GM19455 (cell line): Measurements from ENCODE around the gene GBP6.
"Not testable (repeated sequence)": the region's sequence is repeated elsewhere in the genome, so short reads cannot be mapped to it uniquely, and the experiment has no call there.

Experiments used
- ATAC-seq: cut with Tn5 transposase; IDR thresholded peaks from one replicate; pipeline ENCODE4 v1.9.1; 2021; ENCODE audit not compliant: unreplicated experiment

GBP6 gene

GRCh38 chr1:89363638-89364536 is at the start of gene GBP6:
GBP6 (plus strand) TSS chr1:89364059; CDS start chr1:89368552, 4,493 bp downstream.
- no peak for ATAC-seq

DNA sequence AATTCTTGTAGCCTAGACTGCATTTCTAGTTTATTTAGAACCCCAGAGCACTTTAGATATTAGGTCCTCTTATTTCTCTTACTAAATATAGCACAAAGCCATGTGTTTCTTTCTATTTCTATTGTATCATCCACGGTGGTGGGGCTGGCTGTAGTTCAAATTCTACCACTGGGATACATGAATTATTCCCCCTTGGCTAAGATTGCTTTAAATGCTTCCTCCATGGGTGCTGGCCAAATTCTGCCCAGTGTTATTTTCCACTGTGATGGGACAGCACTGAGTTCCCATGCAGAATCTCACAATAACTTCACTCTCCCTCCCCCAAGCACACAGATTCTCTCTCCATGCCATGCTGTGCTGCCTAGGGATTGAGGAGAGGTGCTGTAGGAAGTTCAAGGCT is 41.5 kb upstream of the GBP6 start:
- ATAC-seq: no peak

- no peak for ATAC-seq
Observed at GRCh38 chr1:89331890-89332289, 32.0 kb upstream of the GBP6 start.

- no peak for ATAC-seq
Observed at GRCh38 chr1:89332461-89332860, 31.4 kb upstream of the GBP6 start.

DNA sequence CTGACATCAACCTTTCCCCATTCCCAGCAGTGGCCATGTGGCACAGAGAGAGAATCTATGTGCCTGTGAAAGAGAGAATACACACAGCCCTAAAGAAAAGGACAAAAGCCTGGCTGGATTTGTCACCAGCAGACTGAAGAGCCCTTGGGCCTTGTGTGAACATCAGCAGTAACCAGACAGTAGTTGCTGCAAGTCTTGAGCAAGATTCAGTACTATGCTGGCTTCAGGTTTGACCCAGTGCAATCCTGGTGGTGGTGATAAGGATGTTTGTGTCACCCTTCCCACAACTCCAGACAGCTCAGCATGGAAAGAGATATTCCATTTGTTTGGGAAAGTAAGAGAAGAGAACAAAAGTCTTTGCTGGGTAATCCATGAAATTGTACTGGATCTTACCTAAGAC is 28.4 kb upstream of the GBP6 start:
- ATAC-seq: no peak

- ATAC-seq: no peak
Observed at GRCh38 chr1:89337903-89338302, 26.0 kb upstream of the GBP6 start.

- ATAC-seq: no peak
Observed at GRCh38 chr1:89339039-89339438, 24.8 kb upstream of the GBP6 start.

DNA sequence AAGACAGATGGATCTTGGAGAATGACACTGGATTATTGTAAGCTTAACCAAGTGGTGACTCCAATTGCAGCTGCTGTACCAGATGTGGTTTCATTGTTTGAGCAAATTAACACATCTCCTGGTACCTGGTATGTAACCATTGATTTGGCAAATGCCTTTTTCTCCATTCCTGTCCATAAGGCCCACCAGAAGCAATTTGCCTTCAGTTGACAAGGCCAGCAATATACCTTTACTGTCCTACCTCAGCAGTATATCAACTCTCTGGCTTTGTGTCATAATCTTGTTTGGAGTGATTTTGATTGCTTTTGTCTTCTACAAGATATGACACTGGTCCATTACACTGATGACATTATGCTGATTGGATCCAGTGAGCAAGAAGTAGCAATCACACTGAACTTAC is 18.4 kb upstream of the GBP6 start:
- not testable (repeated sequence) for ATAC-seq

DNA sequence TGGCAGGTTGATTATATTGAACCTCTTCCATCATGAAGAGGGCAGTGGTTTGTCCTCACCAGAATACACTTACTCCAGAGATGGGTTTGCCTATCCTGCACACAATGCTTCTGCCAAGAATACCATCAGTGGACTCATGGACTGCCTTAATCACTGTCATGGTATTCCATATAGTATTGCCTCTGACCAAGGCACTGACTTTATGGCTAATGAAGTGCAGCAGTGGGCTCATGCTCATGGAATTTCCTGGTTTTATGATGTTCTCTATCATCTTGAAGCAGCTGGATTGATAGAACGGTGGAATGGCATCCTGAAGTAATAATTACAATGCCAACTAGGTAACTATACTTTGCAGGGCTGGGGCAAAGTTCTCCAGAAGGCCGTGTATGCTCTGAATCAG is 16.6 kb upstream of the GBP6 start:
- no peak for ATAC-seq

DNA sequence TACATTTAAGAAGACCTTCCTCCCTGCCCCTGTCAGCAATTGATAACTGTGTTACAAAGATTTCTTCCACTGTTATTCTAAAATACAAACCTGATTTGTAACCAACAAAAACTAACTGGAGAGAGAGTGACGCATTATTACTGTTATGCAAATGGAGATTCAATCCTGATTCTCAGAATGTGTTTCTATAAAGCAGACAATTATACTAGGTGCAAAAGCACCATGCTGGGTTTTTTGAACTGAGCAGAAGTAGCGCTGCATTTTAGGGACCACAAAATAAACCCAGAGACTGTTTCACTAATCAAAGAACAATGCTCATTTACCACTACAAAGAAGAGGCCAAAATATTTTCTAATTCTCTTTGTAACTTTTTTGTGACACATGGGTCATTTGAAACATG is 13.6 kb upstream of the GBP6 start:
- ATAC-seq: no peak

GRCh38 chr1:89351597-89352311 is 12.1 kb upstream of the GBP6 start:
- no peak for ATAC-seq

- ATAC-seq: no peak
Observed at GRCh38 chr1:89352421-89352820, 11.4 kb upstream of the GBP6 start.

GRCh38 chr1:89354205-89354604 is 9.7 kb upstream of the GBP6 start:
- ATAC-seq: no peak

DNA sequence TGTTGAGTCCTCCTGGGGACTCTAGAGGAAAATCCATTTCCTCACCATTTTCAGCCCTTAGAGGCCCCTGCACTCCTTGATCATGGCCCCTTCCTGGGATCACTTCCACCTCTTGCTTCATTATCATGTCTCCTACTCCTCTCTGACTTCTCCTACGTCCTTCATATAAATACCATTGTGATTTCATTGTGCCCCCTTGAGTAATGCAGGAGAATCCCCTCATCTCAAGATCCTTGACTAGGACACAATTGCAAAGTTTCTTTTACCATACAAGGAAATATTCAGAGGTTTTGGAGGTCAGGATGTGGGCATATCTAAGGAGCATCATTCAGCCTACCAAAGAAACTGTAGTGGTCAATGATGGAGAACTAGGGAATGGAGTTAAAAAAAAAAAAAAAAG is 8.8 kb upstream of the GBP6 start:
- ATAC-seq: no peak

DNA sequence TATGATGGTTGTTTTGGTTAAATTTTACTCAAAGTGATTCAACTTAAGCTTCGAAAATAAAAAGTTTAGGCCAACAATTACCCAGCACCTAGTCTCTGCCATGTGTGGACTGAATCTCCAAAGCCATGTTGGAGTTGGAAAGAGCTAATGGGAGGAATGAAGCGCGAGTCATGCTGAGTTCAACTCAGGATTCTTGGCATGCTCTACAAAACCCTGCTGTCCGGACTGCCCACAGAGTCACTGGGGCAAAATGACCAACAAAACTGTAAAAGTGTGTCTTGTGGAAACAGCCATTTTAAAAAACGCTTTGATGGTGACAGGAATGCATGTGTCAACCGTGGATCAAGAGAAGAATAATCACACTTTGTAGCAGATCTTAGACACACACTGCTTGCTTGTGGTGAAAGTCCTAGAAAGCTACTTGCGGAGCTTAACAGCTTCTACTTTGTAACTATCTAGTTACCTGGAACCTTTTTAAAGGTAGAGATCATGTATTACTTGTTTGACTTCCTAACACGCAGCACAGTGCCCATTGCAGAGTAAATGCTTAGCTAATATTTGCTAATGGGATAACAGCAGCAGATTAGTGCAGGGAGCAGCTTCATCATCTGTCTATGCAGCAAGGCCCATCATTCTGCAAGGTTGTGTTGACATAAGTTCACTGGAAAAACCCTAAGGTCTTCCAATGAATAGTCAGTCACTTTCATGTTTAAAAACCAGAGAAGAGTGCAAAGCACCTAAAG is 7.0 kb upstream of the GBP6 start:
- no peak for ATAC-seq

GRCh38 chr1:89358287-89358893 is 5.5 kb upstream of the GBP6 start:
- peak; percentile 72 for ATAC-seq

DNA sequence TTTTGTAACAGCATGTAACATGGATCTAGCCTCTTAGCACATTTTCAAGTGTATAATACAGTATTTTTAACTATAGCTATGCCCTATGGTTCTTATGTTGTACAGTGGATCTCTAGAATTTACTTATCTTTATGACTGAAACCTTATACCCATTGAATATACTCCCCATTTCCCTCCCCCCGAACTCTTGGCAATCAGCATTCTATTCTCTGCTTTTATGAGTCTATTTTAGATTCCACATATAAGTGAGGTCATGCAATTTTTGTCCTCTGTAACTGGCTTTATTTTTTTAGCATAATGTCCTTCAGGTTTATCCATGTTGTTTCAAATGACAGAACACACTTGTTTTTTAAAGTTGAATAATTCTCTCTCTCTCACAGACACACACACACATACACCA is 3.1 kb upstream of the GBP6 start:
- no peak for ATAC-seq

DNA sequence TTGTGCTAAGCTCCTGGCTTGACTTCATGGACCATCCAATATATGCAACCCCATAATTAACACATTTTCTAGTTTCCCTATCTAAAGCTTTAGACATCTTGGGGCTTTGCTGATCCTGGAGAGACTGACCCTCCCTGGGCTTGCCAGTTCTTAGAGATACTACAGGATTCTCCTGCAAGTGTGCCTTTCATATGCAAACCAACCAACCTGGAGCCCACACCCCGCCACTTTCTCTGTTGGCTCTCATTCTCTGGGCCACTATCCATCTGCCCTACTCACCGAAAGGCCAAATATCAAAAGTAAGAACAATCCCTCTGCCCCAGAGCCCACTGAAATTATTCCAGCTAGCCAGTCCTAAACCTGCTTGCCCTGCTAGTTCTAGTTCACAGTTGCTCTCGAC is 2.2 kb upstream of the GBP6 start:
- ATAC-seq: no peak

GRCh38 chr1:89363196-89363595 is 663 bp upstream of the GBP6 start:
- peak; percentile 90 for ATAC-seq

- no peak for ATAC-seq
Observed at GRCh38 chr1:89364954-89365550, 1.2 kb downstream of the GBP6 start.

DNA sequence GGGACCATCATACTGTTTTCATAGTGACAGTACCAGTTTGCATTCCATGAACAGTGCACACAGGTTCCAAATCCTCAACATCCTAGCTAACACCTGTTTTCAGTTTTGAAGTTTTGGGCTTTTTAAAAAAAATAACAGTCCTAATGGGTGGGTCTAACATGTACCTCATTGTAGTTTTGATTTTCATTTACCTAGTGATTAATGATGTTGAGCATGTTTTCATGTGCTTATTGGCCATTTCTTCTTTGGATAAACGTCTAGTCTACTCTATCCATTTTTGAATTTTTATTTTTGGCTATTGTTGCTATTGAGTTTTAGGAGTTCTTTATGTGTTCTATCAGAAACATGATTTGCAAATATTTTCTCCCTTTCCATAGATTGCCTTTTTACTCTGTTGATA is 3.4 kb downstream of the GBP6 start:
- no peak for ATAC-seq
